ENCODE results near the gene KDM4C.
"Not testable (repeated sequence)": the region's sequence is repeated elsewhere in the genome, so short reads cannot be mapped to it uniquely, and the experiment has no call there.

DNA sequence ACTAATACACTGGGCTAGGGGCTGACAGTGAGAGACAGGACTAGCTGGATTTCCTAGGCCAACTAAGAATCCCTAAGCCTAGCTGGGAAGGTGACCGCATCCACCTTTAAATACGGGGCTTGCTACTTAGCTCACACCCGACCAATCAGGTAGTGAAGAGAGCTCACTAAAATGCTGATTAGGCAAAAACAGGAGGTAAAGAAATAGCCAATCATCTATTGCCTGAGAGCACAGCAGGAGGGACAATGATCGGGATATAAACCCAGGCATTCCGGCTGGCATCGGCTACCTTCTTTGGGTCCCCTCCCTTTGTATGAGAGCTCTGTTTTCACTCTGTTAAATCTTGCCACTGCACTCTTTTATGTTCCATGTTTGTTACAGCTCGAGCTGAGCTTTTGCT lies 425.4 kb downstream of the KDM4C start:
- TF ChIP-seq, protein P1, sequence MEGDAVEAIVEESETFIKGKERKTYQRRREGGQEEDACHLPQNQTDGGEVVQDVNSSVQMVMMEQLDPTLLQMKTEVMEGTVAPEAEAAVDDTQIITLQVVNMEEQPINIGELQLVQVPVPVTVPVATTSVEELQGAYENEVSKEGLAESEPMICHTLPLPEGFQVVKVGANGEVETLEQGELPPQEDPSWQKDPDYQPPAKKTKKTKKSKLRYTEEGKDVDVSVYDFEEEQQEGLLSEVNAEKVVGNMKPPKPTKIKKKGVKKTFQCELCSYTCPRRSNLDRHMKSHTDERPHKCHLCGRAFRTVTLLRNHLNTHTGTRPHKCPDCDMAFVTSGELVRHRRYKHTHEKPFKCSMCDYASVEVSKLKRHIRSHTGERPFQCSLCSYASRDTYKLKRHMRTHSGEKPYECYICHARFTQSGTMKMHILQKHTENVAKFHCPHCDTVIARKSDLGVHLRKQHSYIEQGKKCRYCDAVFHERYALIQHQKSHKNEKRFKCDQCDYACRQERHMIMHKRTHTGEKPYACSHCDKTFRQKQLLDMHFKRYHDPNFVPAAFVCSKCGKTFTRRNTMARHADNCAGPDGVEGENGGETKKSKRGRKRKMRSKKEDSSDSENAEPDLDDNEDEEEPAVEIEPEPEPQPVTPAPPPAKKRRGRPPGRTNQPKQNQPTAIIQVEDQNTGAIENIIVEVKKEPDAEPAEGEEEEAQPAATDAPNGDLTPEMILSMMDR (IDR thresholded peaks at IDR 0.05) = not testable (repeated sequence)
- not testable (repeated sequence) for TF ChIP-seq POLR2A (IDR thresholded peaks at IDR 0.05)
